IMR-90 (cell line): ENCODE data around the gene ARSB. TPM values are rescaled to one million over a fixed set of nuclear protein-coding genes. Genes with fewer than 3 reads are reported as not detected.
A peak's percentile ranks its signal among the peaks of the same experiment; 100 is the strongest.

Source experiments
- ATAC-seq: fragments of 200-7000 bp; cut with Tn5 transposase; 2 replicates; pipeline ENCODE4 v1.9.1; 2020; ENCODE audit warnings: low read depth, mild to moderate bottlenecking, moderate library complexity
- BruUV-seq: library from RNA; stranded (reverse); fragments of 400-500 nt; replicated peaks from 2 replicates; lab custom pipeline; 2021; lab: Mats Ljungman, UMichigan
- CTCF ChIA-PET: fragments of 300-600 bp; formaldehyde crosslinking; extraction: SDS; loops from one replicate; lab custom pipeline; 2021; ENCODE audit warnings: antibody characterized with exemption; lab: Yijun Ruan, JAX
- POLR2A ChIA-PET: fragments of 300-600 bp; sonication (Branson Sonifier 250); formaldehyde crosslinking; loops from one replicate; lab custom pipeline; 2022; ENCODE audit warnings: antibody characterized with exemption; ENCODE audit not compliant: unreplicated experiment; lab: Charles Lee
- DNase-seq: peaks from one replicate; pipeline ENCODE4 v3.0.0; 2013
- H2AFZ ChIP-seq: replicated peaks from 2 replicates; pipeline ENCODE3; 2013; ENCODE audit warnings: low read length, mild to moderate bottlenecking; ENCODE audit not compliant: poor library complexity
- H2AK5ac ChIP-seq: 2 replicates; pipeline ENCODE4 v1.6.1; 2013; ENCODE audit warnings: low read depth, low read length, inconsistent platforms
- H2AK9ac ChIP-seq: replicated peaks from 2 replicates; pipeline ENCODE3; 2013; ENCODE audit warnings: mild to moderate bottlenecking, low read depth, low read length, moderate library complexity; ENCODE audit not compliant: poor library complexity
- H2BK120ac ChIP-seq: 2 replicates; pipeline ENCODE4 v1.6.1; 2013; ENCODE audit warnings: low read depth, low read length, inconsistent platforms
- H2BK15ac ChIP-seq: 3 replicates; pipeline ENCODE4 v1.6.1; 2013; ENCODE audit warnings: low read depth, low read length, inconsistent platforms
- H2BK20ac ChIP-seq: 2 replicates; pipeline ENCODE4 v1.6.1; 2013; ENCODE audit warnings: low read depth, mild to moderate bottlenecking, inconsistent platforms, low read length, moderate library complexity
- H2BK5ac ChIP-seq: 2 replicates; pipeline ENCODE4 v1.6.1; 2013; ENCODE audit warnings: mild to moderate bottlenecking, low read depth, low read length, inconsistent platforms; ENCODE audit not compliant: poor library complexity, severe bottlenecking
- H3K14ac ChIP-seq: replicated peaks from 2 replicates; pipeline ENCODE4 v1.6.1; 2013; ENCODE audit warnings: low read depth, low read length, inconsistent platforms
- H3K18ac ChIP-seq: 2 replicates; pipeline ENCODE4 v1.6.1; 2013; ENCODE audit warnings: low read depth, low read length, control low read depth
- H3K23ac ChIP-seq: 2 replicates; pipeline ENCODE4 v1.6.1; 2013; ENCODE audit warnings: low read depth, low read length, inconsistent platforms
- H3K27ac ChIP-seq: 2 replicates; pipeline ENCODE4 v1.5.1; 2013; ENCODE audit warnings: mild to moderate bottlenecking, control low read depth, low read length; ENCODE audit not compliant: insufficient read depth
- H3K27me3 ChIP-seq: 2 replicates; pipeline ENCODE4 v1.6.1; 2013; ENCODE audit warnings: low read length; ENCODE audit not compliant: control insufficient read depth, insufficient read depth
- H3K36me3 ChIP-seq: 2 replicates; pipeline ENCODE4 v1.6.1; 2013; ENCODE audit warnings: low read length, mixed read lengths; ENCODE audit not compliant: control insufficient read depth, insufficient read depth
- H3K4ac ChIP-seq: 2 replicates; pipeline ENCODE4 v1.6.1; 2013; ENCODE audit warnings: low read depth, low read length, inconsistent platforms
- H3K4me1 ChIP-seq: 2 replicates; pipeline ENCODE4 v1.6.1; 2013; ENCODE audit warnings: low read length, mixed read lengths; ENCODE audit not compliant: control insufficient read depth, insufficient read depth
- H3K4me2 ChIP-seq: 2 replicates; pipeline ENCODE4 v1.6.1; 2013; ENCODE audit warnings: low read depth, mild to moderate bottlenecking, control low read depth, low read length, moderate library complexity
- H3K4me3 ChIP-seq: 2 replicates; pipeline ENCODE4 v1.5.1; 2013; ENCODE audit warnings: low read depth, mild to moderate bottlenecking, control low read depth, low read length, moderate library complexity; ENCODE audit not compliant: insufficient read depth
- H3K56ac ChIP-seq: 2 replicates; pipeline ENCODE4 v1.6.1; 2013; ENCODE audit warnings: low read length, inconsistent platforms; ENCODE audit not compliant: insufficient read depth; ENCODE audit errors: extremely low read depth
- H3K79me1 ChIP-seq, 2 experiments: 2 replicates each; pipeline ENCODE4 v1.6.1; 2013; ENCODE audit warnings: low read length in 2 of 2, inconsistent platforms in 1 of 2, low read depth in 1 of 2
- H3K9ac ChIP-seq: 2 replicates; pipeline ENCODE4 v1.6.1; 2013; ENCODE audit warnings: low read depth, low read length, control low read depth
- H3K9me1 ChIP-seq: 2 replicates; pipeline ENCODE4 v1.6.1; 2013; ENCODE audit warnings: low read length, inconsistent platforms; ENCODE audit not compliant: insufficient read depth
- H3K9me3 ChIP-seq: 2 replicates; pipeline ENCODE4 v1.6.1; 2013; ENCODE audit warnings: low read length; ENCODE audit not compliant: control insufficient read depth, insufficient read depth
- H4K20me1 ChIP-seq: 2 replicates; pipeline ENCODE4 v1.6.1; 2013; ENCODE audit warnings: low read length, inconsistent platforms; ENCODE audit not compliant: insufficient read depth
- H4K5ac ChIP-seq: 2 replicates; pipeline ENCODE4 v1.6.1; 2013; ENCODE audit warnings: mild to moderate bottlenecking, low read depth, low read length, control low read depth
- H4K8ac ChIP-seq, 2 experiments: 2 replicates each; pipeline ENCODE4 v1.6.1; 2013; ENCODE audit warnings: low read depth in 2 of 2, low read length in 2 of 2, control low read depth in 1 of 2, inconsistent platforms in 1 of 2
- H4K91ac ChIP-seq: 2 replicates; pipeline ENCODE4 v1.6.1; 2013; ENCODE audit warnings: low read depth, low read length, inconsistent platforms; ENCODE audit not compliant: insufficient read depth
- BHLHE40 ChIP-seq: fragments of 150-350 bp; IDR thresholded peaks from 2 replicates; pipeline ENCODE4 v1.6.1; 2016; ENCODE audit warnings: mild to moderate bottlenecking, low read depth, low read length
- CEBPB ChIP-seq: IDR thresholded peaks from 2 replicates; pipeline ENCODE4 v1.6.1; 2012; ENCODE audit warnings: low read depth, low read length, improper control_type of control experiment
- CTCF ChIP-seq: conservative IDR thresholded peaks from 2 replicates; pipeline ENCODE4 v1.5.1; 2012; ENCODE audit warnings: mild to moderate bottlenecking, low read depth, low read length, improper control_type of control experiment
- FOS ChIP-seq: fragments of 150-350 bp; IDR thresholded peaks from 2 replicates; pipeline ENCODE4 v1.6.1; 2016; ENCODE audit warnings: low read depth, low read length
- MAFK ChIP-seq: IDR thresholded peaks from 2 replicates; pipeline ENCODE4 v1.6.1; 2012; ENCODE audit warnings: low read depth, low read length, improper control_type of control experiment
- NFE2L2 ChIP-seq: fragments of 150-350 bp; IDR thresholded peaks from 2 replicates; pipeline ENCODE4 v1.6.1; 2016; ENCODE audit warnings: low read depth, mild to moderate bottlenecking, low read length
- POLR2A ChIP-seq: IDR thresholded peaks from 2 replicates; pipeline ENCODE4 v1.6.1; 2012; ENCODE audit warnings: mild to moderate bottlenecking, low read depth, low read length
- RAD21 ChIP-seq: IDR thresholded peaks from 2 replicates; pipeline ENCODE4 v1.6.1; 2012; ENCODE audit warnings: low read length, improper control_type of control experiment
- RCOR1 ChIP-seq: IDR thresholded peaks from 2 replicates; pipeline ENCODE4 v1.6.1; 2012; ENCODE audit warnings: mild to moderate bottlenecking, low read length, improper control_type of control experiment; ENCODE audit not compliant: insufficient replicate concordance
- RFX5 ChIP-seq: IDR thresholded peaks from 2 replicates; pipeline ENCODE4 v1.8.0; 2012; ENCODE audit warnings: low read depth, mild to moderate bottlenecking, low read length, moderate library complexity
- SMC3 ChIP-seq: fragments of 150-350 bp; IDR thresholded peaks from 2 replicates; pipeline ENCODE4 v1.6.1; 2016; ENCODE audit warnings: low read depth, mild to moderate bottlenecking, antibody characterized with exemption, low read length, moderate library complexity
- WGBS, 2 experiments: methylation state at CpG; one replicate each; pipeline versions ENCODE4 v1.1.5 to v1.1.7; 2013; ENCODE audit warnings: missing lambda C conversion rate in 2 of 2; ENCODE audit not compliant: insufficient read length in 1 of 2; ENCODE audit errors: extremely low coverage in 2 of 2; 5-methylcytosine and 5-hydroxymethylcytosine counted together
- dilution Hi-C: fragments of 300-500 bp; cut with HindIII; formaldehyde crosslinking; loops from one replicate; pipeline ENCODE4 v1.14.3; 2018; ENCODE audit warnings: low sequenced_read_pairs; ENCODE audit not compliant: unreplicated experiment
- in situ Hi-C: fragments of 300-500 bp; cut with MboI; formaldehyde crosslinking; loops from 3 replicates; pipeline ENCODE4 v1.14.3; 2019; ENCODE audit warnings: low sequenced_read_pairs, inconsistent platforms, mixed read lengths
- intact Hi-C: fragments of 100-400 bp; cut with micrococcal nuclease; formaldehyde crosslinking; loops from 2 replicates; pipeline ENCODE4 v1.10.0; 2022
- polyA plus RNA-seq, 3 experiments: library from polyadenylated mRNA; depleted of rRNA; stranded (reverse); fragments of >200 nt; gene quantifications; 2 replicates each; pipeline ENCODE4 v1.2.3, GENCODE V29; 2012; ENCODE audit warnings: low replicate concordance in 1 of 3
- total RNA-seq: library from RNA; depleted of rRNA; stranded (reverse); fragments of >200 nt; gene quantifications from 2 replicates; pipeline ENCODE4 v1.2.3, GENCODE V29; 2012
- TF ChIP-seq, protein P1 (sequence below): fragments of 150-350 bp; IDR thresholded peaks from 2 replicates; pipeline ENCODE4 v1.6.1; 2016; ENCODE audit warnings: low read depth, mild to moderate bottlenecking, low read length, moderate library complexity, borderline replicate concordance

The ARSB gene
- total and polyA plus RNA-seq, 2 of the 4 experiments (the other 2 are of a cell fraction), result 16.0 to 16.3 TPM

DNA sequence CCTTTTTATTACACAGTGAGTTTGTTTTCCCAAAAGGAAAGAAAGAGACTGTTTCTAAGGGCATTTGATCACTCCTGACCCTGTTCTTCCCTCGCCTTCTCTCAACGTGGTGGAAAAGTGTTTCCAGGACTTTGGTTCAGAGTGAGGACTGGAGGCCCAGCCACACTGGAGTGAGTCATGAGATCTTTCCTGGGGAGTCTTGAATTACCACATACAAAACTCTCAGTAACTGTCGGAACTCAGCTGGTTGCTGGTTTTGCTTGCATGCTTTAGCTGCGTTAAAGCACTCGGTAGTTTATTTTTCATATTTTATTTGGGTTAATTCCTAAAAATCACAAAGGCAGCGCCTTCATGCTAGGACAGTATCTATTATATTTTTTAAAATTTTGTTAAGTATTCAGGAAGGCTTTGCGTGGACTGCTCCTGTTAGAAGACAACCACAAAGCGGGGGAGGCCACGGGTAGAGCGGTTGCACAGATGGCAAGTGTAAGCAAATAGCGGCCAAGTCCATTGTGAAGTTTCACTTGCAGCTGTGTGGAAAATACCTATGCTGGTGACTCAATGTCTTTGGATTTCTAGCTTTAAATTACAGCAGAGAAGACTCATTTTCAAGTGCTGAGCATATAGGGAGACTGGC lies 77.7 kb downstream of the ARSB start (continued):
- TF ChIP-seq MAFK (0 out of 2 replicates have a peak, but pooled peaks have one; percentile 29), NFE2L2 (0 out of 2 replicates have a peak, but pooled peaks have one; percentile 2)

GRCh38 chr5:78905084-78905938 lies 79.8 kb downstream of the ARSB start:
- DNase-seq, result peak; percentile 51
- H3K14ac ChIP-seq, result peak overlapping the region; percentile 47; the same call in 1 of the 2 replicates
- no peaks in the 10 kb centered on the region for H3K27me3 ChIP-seq
- H3K4me3 ChIP-seq, result no peak overlapping the region
- no peak overlapping the region for H2AFZ ChIP-seq
- WGBS, 2 experiments, result no CpG with 5 or more reads among the region's 5 CpGs
- ChIA-PET CTCF (interaction anchor here (0.8 kb wide), 1 partner anchor 80 kb away, joined by 6 read pairs; no protein-coding TSS in a partner anchor), POLR2A (no interaction called here)
- H2BK120ac ChIP-seq, result peak overlapping the region; percentile 47; the same call in 1 of the 2 replicates
- H3K27ac ChIP-seq, result peak overlapping the region; percentile 31; the same call in 1 of the 2 replicates
- no peak overlapping the region for H2AK9ac ChIP-seq
- H4K5ac ChIP-seq, result peak overlapping the region; percentile 81
- no peak overlapping the region for H3K56ac ChIP-seq
- peak overlapping the region; percentile 81 for H3K18ac ChIP-seq
- no peak overlapping the region for H2BK5ac ChIP-seq
- H3K4me2 ChIP-seq, result no peak overlapping the region
- no peak overlapping the region for H3K9ac ChIP-seq
- H2BK20ac ChIP-seq, result peak overlapping the region; percentile 72
- H3K4me1 ChIP-seq, result peaks cover 18% of the 10 kb centered on the region
- peak overlapping the region; percentile 61; the same call in 1 of the 3 replicates for H2BK15ac ChIP-seq
- no TSS peak for BruUV-seq
- H4K20me1 ChIP-seq, result peaks cover 4% of the 10 kb centered on the region
- peak overlapping the region; percentile 35 for H3K23ac ChIP-seq
- intact Hi-C loops (loop anchor here (5.0 kb wide), 3 partner anchors 398 to 1177 kb away; no protein-coding TSS in a partner anchor), in situ Hi-C loops (no loop called here), dilution Hi-C loops (no loop called here)
- H3K9me3 ChIP-seq, result no peaks in the 10 kb centered on the region
- H4K8ac ChIP-seq, result peak overlapping the region in 1 of 2 experiments; percentile 26; a peak in 1 of 4 replicates
- peaks cover 0 to 10% of the 10 kb centered on the region in 2 experiments; a peak in 2 of 4 replicates for H3K79me1 ChIP-seq
- H3K4ac ChIP-seq, result peak overlapping the region; percentile 79; the same call in 1 of the 2 replicates
- peak overlapping the region; percentile 38; the same call in 1 of the 2 replicates for H2AK5ac ChIP-seq
- peaks cover 8% of the 10 kb centered on the region; the same call in 1 of the 2 replicates for H3K9me1 ChIP-seq
- no peaks in the 10 kb centered on the region for H3K36me3 ChIP-seq
- H4K91ac ChIP-seq, result peak overlapping the region; percentile 31
- ATAC-seq, result no peak
- TF ChIP-seq CTCF (no peak), BHLHE40 (no peak), RAD21 (no peak), SMC3 (no peak), RCOR1 (no peak), FOS (no peak), RFX5 (no peak), POLR2A (no peak), CEBPB (no peak)
- TF ChIP-seq, protein P1, sequence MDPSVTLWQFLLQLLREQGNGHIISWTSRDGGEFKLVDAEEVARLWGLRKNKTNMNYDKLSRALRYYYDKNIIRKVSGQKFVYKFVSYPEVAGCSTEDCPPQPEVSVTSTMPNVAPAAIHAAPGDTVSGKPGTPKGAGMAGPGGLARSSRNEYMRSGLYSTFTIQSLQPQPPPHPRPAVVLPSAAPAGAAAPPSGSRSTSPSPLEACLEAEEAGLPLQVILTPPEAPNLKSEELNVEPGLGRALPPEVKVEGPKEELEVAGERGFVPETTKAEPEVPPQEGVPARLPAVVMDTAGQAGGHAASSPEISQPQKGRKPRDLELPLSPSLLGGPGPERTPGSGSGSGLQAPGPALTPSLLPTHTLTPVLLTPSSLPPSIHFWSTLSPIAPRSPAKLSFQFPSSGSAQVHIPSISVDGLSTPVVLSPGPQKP, result no peak
